GM06990 (cell line): ENCODE results near the gene KIAA1755.

Experiments
- DNase-seq: peaks from one replicate; pipeline ENCODE4 v3.0.0-alpha.2; 2011; ENCODE audit not compliant: insufficient read length; ENCODE audit errors: extremely low read depth
- H3K27me3 ChIP-seq: replicated peaks from 2 replicates; pipeline ENCODE4 v1.6.0; 2011; ENCODE audit warnings: low read length; ENCODE audit not compliant: control insufficient read depth, insufficient read depth
- H3K36me3 ChIP-seq: 2 replicates; pipeline ENCODE4 v1.5.1; 2011; ENCODE audit warnings: low read length; ENCODE audit not compliant: control insufficient read depth, insufficient read depth
- H3K4me3 ChIP-seq: replicated peaks from 2 replicates; pipeline ENCODE4 v1.5.1; 2011; ENCODE audit warnings: low read depth, mild to moderate bottlenecking, control low read depth, low read length
- CTCF ChIP-seq: IDR thresholded peaks from 2 replicates; pipeline ENCODE4 v1.5.1; 2011; ENCODE audit warnings: low read length, control low read depth, mild to moderate bottlenecking, inconsistent platforms; ENCODE audit not compliant: insufficient read depth, poor library complexity, severe bottlenecking

Gene KIAA1755

GRCh38 chr20:38296433-38296832 is 35.9 kb upstream of the KIAA1755 start:
- TF ChIP-seq CTCF, result no peak
- no peak for DNase-seq
- Histone ChIP-seq H3K4me3 (no peak overlapping the region), H3K36me3 (no peaks in the 10 kb centered on the region), H3K27me3 (no peaks in the 10 kb centered on the region; the same call in 1 of the 2 replicates)

GRCh38 chr20:38295811-38296210 is 35.3 kb upstream of the KIAA1755 start:
- no peaks in the 10 kb centered on the region; the same call in 1 of the 2 replicates for H3K27me3 ChIP-seq
- H3K4me3 ChIP-seq, result no peak overlapping the region
- no peak for TF ChIP-seq CTCF
- no peaks in the 10 kb centered on the region for H3K36me3 ChIP-seq
- DNase-seq, result no peak

GRCh38 chr20:38294076-38294591 is 33.6 kb upstream of the KIAA1755 start:
- H3K27me3 ChIP-seq, result no peaks in the 10 kb centered on the region; the same call in 1 of the 2 replicates
- TF ChIP-seq CTCF, result no peak

GRCh38 chr20:38293491-38294065 is 33.0 kb upstream of the KIAA1755 start:
- no peaks in the 10 kb centered on the region; the same call in 1 of the 2 replicates for H3K27me3 ChIP-seq
- no peak overlapping the region for H3K4me3 ChIP-seq
- H3K36me3 ChIP-seq, result no peaks in the 10 kb centered on the region
- no peak for DNase-seq
- no peak for TF ChIP-seq CTCF

More at GRCh38 chr20:38294076-38294591, 33.6 kb upstream of the KIAA1755 start:
- Histone ChIP-seq H3K4me3 (no peak overlapping the region), H3K36me3 (no peaks in the 10 kb centered on the region)
- no peak for DNase-seq

GRCh38 chr20:38291966-38292365 is 31.4 kb upstream of the KIAA1755 start:
- no peak for TF ChIP-seq CTCF
- H3K27me3 ChIP-seq, result no peaks in the 10 kb centered on the region; the same call in 1 of the 2 replicates
- DNase-seq, result no peak
- H3K4me3 ChIP-seq, result no peak overlapping the region
- H3K36me3 ChIP-seq, result no peaks in the 10 kb centered on the region
